T-helper 1 cell (primary cell): ENCODE data around the gene MRPL58.
"Not testable (repeated sequence)": the region's sequence is repeated elsewhere in the genome, so short reads cannot be mapped to it uniquely, and the experiment has no call there.

ENCODE experiments used
- DNase-seq, 5 donors: peaks; one replicate each; pipeline ENCODE4 v3.0.0-alpha.2; 2012 to 2020
- total RNA-seq, 4 donors: gene quantifications; one replicate each; lab custom pipeline; 2026; lab: John Stamatoyannopoulos, UW

Gene MRPL58
- 7.0 to 16.1 (median 10.3) reads per million in 4 donors for total RNA-seq

GRCh38 chr17:75012346-75013091, at the start of gene MRPL58:
TSS of gene MRPL58 (plus strand) at chr17:75012670. CDS start at chr17:75012687, 17 bp downstream.
- DNase-seq: peak; percentile 55 to 87 (median 65)

- no peak for DNase-seq
Measured at GRCh38 chr17:74963656-74964055, 48.8 kb upstream of the MRPL58 start.

- no peak for DNase-seq
Measured at GRCh38 chr17:74964246-74964761, 48.2 kb upstream of the MRPL58 start.

GRCh38 chr17:74964988-74965622, 47.4 kb upstream of the MRPL58 start:
- no peak for DNase-seq

GRCh38 chr17:74968361-74968780, 44.1 kb upstream of the MRPL58 start:
- DNase-seq: no peak

GRCh38 chr17:74969501-74969900, 43.0 kb upstream of the MRPL58 start:
- not testable (repeated sequence) for DNase-seq

- no peak for DNase-seq
Measured at GRCh38 chr17:74970395-74970794, 42.1 kb upstream of the MRPL58 start.

- no peak for DNase-seq
Measured at GRCh38 chr17:74971069-74971841, 41.2 kb upstream of the MRPL58 start.

GRCh38 chr17:74971842-74972106, 40.7 kb upstream of the MRPL58 start:
- no peak for DNase-seq

GRCh38 chr17:74972107-74972972, 40.1 kb upstream of the MRPL58 start, which contains the start of gene HID1:
TSS of gene HID1 (minus strand) at chr17:74972759. CDS start at chr17:74972656, 103 bp downstream.
- DNase-seq: peak; percentile 39 to 82 (median 73)

GRCh38 chr17:74972973-74973328, 39.5 kb upstream of the MRPL58 start:
- DNase-seq: no peak

GRCh38 chr17:74975943-74976342, 36.5 kb upstream of the MRPL58 start:
- no peak for DNase-seq

- no peak for DNase-seq
Measured at GRCh38 chr17:74977802-74978201, 34.7 kb upstream of the MRPL58 start.

GRCh38 chr17:74978240-74978639, 34.2 kb upstream of the MRPL58 start:
- no peak for DNase-seq

- no peak for DNase-seq
Measured at GRCh38 chr17:74979408-74980146, 32.9 kb upstream of the MRPL58 start.

GRCh38 chr17:74981318-74981978, 31.0 kb upstream of the MRPL58 start:
- DNase-seq: no peak

GRCh38 chr17:74981979-74982662, 30.3 kb upstream of the MRPL58 start:
- peak; percentile 70 to 87 (median 78) for DNase-seq

- DNase-seq: not testable (repeated sequence)
Measured at GRCh38 chr17:74982663-74983313, 29.7 kb upstream of the MRPL58 start.

GRCh38 chr17:74986206-74986576, 26.3 kb upstream of the MRPL58 start:
- DNase-seq: no peak

GRCh38 chr17:74987418-74987908, 25.0 kb upstream of the MRPL58 start, which contains the start of gene CDR2L:
TSS of gene CDR2L (plus strand) at chr17:74987632. CDS start at chr17:74988044, 412 bp downstream.
- DNase-seq: peak; percentile 83 to 92 (median 89)
